Measurements from ENCODE around the gene WDR70.

Gene WDR70

DNA sequence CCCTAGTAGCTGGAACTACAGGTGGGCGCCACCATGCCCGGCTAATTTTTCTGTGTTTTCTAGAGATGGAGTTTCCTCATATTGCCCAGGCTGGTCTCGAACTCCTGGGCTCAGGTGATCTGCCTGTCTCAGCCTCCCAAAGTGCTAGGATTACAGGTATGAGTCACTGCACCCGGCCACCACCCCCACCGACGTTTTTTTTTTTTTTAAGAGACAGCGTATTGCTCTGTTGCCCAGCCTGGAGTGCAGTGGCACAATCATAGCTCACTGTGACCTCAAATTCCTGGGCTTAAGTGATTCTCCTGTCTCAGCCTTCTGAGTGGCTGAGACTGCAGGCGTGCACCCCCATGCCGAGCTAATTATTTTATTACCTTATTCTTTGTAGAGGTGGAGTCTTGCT, 38.2 kb downstream of the WDR70 start:
- no peak for ATAC-seq

GRCh38 chr5:37424441-37424840, 45.3 kb downstream of the WDR70 start:
- ATAC-seq: no peak
- TF ChIP-seq SNAI2 (CRISPR knock-in tag; IDR thresholded peaks at IDR 0.05): no peak
- TF ChIP-seq GLIS3 (CRISPR knock-in tag; IDR thresholded peaks at IDR 0.05): no peak
- no peak for TF ChIP-seq PPARA (CRISPR knock-in tag; IDR thresholded peaks at IDR 0.05; ENCODE audit: borderline replicate concordance)
- TF ChIP-seq RARB (CRISPR knock-in tag; IDR thresholded peaks at IDR 0.05): no peak
- no peak for TF ChIP-seq TSHZ2 (CRISPR knock-in tag; IDR thresholded peaks at IDR 0.05)
- TF ChIP-seq, protein P1, sequence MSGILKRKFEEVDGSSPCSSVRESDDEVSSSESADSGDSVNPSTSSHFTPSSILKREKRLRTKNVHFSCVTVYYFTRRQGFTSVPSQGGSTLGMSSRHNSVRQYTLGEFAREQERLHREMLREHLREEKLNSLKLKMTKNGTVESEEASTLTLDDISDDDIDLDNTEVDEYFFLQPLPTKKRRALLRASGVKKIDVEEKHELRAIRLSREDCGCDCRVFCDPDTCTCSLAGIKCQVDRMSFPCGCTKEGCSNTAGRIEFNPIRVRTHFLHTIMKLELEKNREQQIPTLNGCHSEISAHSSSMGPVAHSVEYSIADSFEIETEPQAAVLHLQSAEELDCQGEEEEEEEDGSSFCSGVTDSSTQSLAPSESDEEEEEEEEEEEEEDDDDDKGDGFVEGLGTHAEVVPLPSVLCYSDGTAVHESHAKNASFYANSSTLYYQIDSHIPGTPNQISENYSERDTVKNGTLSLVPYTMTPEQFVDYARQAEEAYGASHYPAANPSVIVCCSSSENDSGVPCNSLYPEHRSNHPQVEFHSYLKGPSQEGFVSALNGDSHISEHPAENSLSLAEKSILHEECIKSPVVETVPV (CRISPR knock-in tag; IDR thresholded peaks at IDR 0.05): no peak

More for the DNA sequence above, 38.2 kb downstream of the WDR70 start:
- TF ChIP-seq PATZ1 (CRISPR knock-in tag; IDR thresholded peaks at IDR 0.05; ENCODE audit: borderline replicate concordance) (no peak), CSDC2 (CRISPR knock-in tag; IDR thresholded peaks at IDR 0.05) (no peak), GLIS3 (CRISPR knock-in tag; IDR thresholded peaks at IDR 0.05) (no peak), ZNF8 (CRISPR knock-in tag; IDR thresholded peaks at IDR 0.05) (no peak), ZFP3 (CRISPR knock-in tag; IDR thresholded peaks at IDR 0.05) (no peak), RARB (CRISPR knock-in tag; IDR thresholded peaks at IDR 0.05) (no peak), ZNF565 (CRISPR knock-in tag; conservative IDR thresholded peaks at IDR 0.05; ENCODE audit: low read depth) (no peak), ZNF70 (CRISPR knock-in tag; IDR thresholded peaks at IDR 0.05) (no peak), ARNTL (CRISPR knock-in tag; IDR thresholded peaks at IDR 0.05; ENCODE audit: borderline replicate concordance, low read depth) (no peak), TSHZ2 (CRISPR knock-in tag; IDR thresholded peaks at IDR 0.05) (no peak), PPARA (CRISPR knock-in tag; IDR thresholded peaks at IDR 0.05; ENCODE audit: borderline replicate concordance) (no peak)
- TF ChIP-seq, protein P2, sequence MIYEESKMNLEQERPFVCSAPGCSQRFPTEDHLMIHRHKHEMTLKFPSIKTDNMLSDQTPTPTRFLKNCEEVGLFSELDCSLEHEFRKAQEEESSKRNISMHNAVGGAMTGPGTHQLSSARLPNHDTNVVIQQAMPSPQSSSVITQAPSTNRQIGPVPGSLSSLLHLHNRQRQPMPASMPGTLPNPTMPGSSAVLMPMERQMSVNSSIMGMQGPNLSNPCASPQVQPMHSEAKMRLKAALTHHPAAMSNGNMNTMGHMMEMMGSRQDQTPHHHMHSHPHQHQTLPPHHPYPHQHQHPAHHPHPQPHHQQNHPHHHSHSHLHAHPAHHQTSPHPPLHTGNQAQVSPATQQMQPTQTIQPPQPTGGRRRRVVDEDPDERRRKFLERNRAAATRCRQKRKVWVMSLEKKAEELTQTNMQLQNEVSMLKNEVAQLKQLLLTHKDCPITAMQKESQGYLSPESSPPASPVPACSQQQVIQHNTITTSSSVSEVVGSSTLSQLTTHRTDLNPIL (CRISPR knock-in tag; IDR thresholded peaks at IDR 0.05; ENCODE audit: low read depth): no peak

DNA sequence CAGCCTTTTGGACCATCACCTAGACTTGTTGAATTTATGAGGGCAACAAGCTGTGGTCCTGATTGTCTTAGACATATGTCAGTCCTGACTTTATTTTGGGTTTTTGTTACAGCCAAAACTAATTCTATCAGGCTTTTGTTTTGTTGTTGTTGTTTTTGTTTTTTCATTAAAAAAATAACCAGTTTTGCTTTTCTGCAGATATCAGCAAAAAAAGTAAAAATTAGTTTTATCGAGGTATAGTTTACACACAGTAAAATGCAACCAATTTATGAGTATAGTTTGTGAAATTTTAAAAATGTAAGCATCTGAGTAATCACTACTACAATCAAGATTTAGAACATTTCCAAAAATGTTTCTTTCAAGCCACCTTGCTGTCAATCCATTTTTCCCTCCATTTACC, 48.9 kb downstream of the WDR70 start:
- ATAC-seq: no peak
- no peak for TF ChIP-seq ZFP3 (CRISPR knock-in tag; IDR thresholded peaks at IDR 0.05)
- TF ChIP-seq PATZ1 (CRISPR knock-in tag; IDR thresholded peaks at IDR 0.05; ENCODE audit: borderline replicate concordance): no peak
- no peak for TF ChIP-seq ISL1 (CRISPR knock-in tag; IDR thresholded peaks at IDR 0.05)
- TF ChIP-seq PPARA (CRISPR knock-in tag; IDR thresholded peaks at IDR 0.05; ENCODE audit: borderline replicate concordance): no peak
- TF ChIP-seq POU6F1 (CRISPR knock-in tag; IDR thresholded peaks at IDR 0.05; ENCODE audit: borderline replicate concordance, low read depth): no peak
- TF ChIP-seq BACH2 (CRISPR knock-in tag; IDR thresholded peaks at IDR 0.05; ENCODE audit: borderline replicate concordance): no peak
- TF ChIP-seq, protein P2 (CRISPR knock-in tag; IDR thresholded peaks at IDR 0.05; ENCODE audit: low read depth): no peak
- TF ChIP-seq RARB (CRISPR knock-in tag; IDR thresholded peaks at IDR 0.05): no peak
- TF ChIP-seq ZNF8 (CRISPR knock-in tag; IDR thresholded peaks at IDR 0.05): no peak
- TF ChIP-seq ESRRG (CRISPR knock-in tag; IDR thresholded peaks at IDR 0.05): no peak
